NCI-H526 treated with DMSO at 0.1 percent for 48 hours (cell line): ENCODE measurements around the gene ZFPL1.
A peak's percentile ranks its signal among the peaks of the same experiment; 100 is the strongest.

Source experiments
- DNase-seq: peaks from one replicate; lab custom pipeline; 2025; lab: John Stamatoyannopoulos, UW

Gene ZFPL1

GRCh38 chr11:65059959-65060824 is 23.8 kb upstream of the ZFPL1 start:
- no peak for DNase-seq

DNA sequence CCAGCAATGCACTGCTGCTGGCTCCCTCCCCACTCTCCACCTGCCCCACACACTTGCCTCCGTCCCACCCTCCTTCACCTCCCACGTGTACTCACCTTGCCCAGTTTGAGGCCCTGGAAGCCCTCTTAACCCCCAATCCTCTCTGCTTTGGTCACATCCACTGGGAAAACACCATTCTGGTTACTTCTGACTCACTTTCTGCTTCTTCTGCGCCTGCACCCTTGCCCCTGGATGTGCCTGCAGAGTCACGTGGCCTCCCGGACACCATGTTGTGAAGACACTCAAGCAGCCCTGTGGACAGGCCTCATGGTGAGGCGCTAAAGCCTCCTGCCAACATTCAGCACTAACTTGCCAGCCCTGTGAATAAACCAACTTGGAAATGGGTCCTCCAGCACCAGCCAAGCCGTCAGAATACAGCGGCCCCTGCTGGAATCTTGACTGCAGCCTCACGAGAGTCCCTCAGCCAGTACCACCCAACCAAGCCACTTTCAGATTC is 23.1 kb upstream of the ZFPL1 start:
- DNase-seq = no peak

DNA sequence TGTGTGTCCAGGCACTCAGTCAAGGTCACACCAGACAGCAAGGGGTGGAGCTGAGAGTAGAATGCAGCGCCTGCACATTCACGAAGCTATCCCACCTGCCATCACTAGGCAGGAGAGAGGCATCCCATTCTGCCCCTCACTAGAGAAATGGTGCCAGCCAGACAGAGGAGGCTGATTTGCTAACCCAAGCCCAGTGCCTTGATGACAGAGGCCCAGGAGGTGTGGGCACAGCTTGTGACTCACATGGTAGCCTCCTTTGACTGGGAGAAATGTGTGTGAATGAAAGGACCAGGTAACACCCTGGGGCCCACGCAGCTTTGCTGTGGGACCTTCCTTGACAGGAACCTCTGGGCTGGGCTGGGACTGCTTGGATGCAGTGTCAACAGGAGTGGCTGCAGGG is 20.5 kb upstream of the ZFPL1 start:
- DNase-seq = no peak

DNA sequence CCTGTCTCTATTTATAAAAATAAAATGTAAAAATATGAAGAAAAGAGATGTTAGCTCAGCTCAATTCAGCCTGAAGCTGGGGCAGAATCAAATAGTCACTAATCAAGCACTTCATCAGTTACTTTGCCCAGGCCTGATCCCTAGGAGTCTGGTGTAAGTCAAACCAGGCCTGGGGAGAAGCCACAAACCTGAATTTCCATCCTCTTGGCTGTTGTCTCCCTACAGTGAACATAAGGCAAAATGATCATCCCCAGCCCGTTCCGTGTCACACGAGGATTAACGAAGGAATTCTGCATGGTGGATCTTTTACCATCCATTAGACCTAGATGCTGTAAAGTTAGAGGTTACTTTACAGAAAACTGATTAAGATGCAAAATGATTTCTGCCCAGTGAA is 19.2 kb upstream of the ZFPL1 start:
- DNase-seq = no peak

- DNase-seq = no peak
Observed at GRCh38 chr11:65065851-65066250, 18.2 kb upstream of the ZFPL1 start.

- no peak for DNase-seq
Observed at GRCh38 chr11:65066315-65066714, 17.7 kb upstream of the ZFPL1 start.

- DNase-seq = peak; percentile 6
Observed at GRCh38 chr11:65066805-65067291, 17.2 kb upstream of the ZFPL1 start.

GRCh38 chr11:65067446-65067845 is 16.6 kb upstream of the ZFPL1 start:
- DNase-seq = no peak

- no peak for DNase-seq
Observed at GRCh38 chr11:65069217-65069616, 14.8 kb upstream of the ZFPL1 start.

DNA sequence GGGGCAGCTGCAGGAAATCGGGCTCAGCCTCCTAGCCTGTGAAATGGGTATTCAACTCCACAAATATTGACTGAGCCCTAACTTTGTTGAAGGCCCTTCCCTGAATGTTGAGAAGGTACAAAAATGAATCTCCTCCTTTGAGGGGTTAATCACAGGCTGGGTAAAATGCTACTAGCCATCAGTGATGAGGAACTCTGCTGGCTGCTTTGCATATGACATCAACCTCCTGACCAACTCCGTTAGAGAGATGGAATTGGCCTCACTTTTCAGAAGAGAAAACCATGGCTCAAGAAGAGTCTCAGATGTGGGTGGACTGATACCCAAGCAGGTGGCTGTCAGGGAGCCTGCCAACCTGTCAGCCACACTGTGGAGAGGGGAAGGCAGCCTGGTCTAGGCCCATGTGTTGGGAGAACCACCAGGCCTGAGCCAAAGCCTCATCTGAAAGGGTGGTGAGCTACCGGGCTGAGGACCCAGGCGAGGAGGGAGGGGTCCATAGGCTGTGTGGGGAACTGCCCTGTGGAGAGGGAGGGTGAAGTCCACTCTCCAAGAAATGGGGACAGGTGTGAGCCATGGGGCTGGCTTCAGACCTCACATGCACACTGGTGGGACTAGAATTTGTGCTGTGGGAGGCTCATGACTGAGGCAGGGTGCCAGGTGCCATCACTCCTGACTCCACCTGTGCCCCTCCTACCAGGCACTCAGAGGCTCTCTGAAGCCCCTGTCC is 12.0 kb upstream of the ZFPL1 start:
- DNase-seq = no peak

DNA sequence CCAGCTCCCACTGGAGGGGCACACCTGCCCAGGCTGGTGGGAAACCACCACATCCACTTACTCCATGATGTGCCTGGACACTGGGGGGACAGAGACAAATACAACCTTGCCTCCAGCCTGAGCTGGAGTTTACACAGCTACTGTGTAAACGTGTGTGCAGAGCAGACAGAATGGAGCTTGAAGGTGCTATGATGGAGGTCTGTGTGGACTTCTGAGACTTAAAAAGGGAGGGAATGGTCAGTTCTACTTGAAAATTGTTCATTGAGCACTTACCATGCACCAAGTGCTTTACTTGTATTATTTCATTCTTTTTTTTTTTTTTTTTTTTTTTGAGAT is 11.4 kb upstream of the ZFPL1 start:
- no peak for DNase-seq

DNA sequence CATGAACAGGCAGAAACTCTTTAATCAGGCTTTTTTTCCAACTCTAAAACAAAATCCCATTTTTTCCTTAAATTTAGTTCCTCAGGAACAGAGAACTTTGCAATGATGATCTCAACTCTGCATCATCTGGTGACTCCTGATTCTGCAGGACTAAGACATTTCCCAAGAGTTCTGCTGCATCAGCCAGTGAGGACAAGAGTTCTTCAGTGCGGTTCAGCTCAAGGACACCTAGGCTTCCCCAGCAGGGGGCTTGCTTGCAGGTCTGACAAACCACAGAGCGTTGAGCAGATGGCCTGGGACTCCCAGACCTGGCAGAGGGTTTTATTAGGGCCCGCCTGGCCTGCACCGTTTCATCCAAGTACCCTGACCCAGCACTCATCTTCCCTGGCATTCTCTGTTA is 6.6 kb upstream of the ZFPL1 start:
- DNase-seq = no peak

- DNase-seq = peak; percentile 22
Observed at GRCh38 chr11:65078151-65078550, 5.9 kb upstream of the ZFPL1 start.

GRCh38 chr11:65078786-65079342 is 5.2 kb upstream of the ZFPL1 start:
- no peak for DNase-seq

- DNase-seq = no peak
Observed at GRCh38 chr11:65083134-65083833, 738 bp upstream of the ZFPL1 start.

DNA sequence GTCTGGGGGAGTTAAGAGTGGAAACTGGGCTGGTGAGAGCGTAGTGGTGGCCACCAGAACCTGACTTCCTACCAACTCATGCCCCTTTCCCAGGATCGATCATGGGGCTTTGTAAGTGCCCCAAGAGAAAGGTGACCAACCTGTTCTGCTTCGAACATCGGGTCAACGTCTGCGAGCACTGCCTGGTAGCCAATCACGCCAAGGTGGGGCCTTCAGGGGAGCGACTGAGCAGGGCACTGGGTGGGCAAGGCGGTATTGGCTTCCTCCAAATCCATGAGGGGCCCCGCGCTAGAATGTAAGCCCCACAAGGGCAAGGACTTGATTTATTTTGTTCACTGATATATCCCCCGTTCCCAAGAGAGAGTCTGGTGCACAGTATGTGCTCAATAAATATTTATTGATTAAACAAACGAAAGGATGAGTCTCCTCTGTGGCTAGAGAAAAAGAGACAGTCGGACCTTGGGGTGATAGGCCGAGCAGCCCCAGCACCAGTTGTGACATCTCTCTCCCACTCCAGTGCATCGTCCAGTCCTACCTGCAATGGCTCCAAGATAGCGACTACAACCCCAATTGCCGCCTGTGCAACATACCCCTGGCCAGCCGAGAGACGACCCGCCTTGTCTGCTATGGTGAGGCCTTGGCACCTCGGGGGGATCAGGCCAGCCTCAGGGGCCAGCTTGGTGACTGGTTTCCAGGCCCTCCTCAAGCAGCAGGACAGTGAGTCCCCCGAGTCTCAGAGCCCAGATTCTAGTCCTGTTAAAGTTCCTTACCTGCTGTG is 765 bp downstream of the ZFPL1 start:
- DNase-seq = no peak

DNA sequence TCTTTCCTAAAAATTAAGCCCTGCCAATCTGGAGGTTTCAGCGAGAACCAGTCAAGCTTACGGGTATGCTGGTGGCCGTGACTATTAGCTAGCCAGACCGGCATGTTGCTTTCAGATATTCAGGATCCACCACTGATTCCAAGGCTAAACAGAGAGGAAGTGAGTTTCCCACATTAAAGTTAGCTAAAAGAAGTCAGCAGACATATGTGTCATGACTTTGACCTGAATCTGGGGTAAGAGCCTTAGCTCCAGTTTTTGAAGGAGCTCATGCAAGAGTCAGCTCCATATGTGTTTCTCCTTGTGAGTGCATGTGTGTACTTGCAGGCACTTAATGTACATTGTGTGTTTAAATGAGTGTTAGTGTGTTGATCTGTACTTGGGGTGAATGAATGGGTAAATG is 1.4 kb downstream of the ZFPL1 start:
- DNase-seq = no peak

DNA sequence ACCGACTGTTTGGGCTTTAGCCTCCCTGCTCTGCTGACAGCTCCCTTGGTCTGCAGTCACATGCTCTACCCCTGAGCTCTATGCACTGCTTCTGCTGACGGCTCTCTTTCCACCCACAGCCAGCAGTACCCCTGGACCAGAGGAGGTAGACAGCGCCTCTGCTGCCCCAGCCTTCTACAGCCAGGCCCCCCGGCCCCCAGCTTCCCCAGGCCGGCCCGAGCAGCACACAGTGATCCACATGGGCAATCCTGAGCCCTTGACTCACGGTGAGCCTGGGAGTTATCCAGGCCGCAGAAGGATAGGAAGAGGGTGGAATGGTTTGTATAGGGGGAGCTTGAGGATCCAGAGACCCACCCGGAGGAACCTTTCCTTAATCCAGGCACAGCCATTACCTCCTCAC is 2.8 kb downstream of the ZFPL1 start:
- no peak for DNase-seq

DNA sequence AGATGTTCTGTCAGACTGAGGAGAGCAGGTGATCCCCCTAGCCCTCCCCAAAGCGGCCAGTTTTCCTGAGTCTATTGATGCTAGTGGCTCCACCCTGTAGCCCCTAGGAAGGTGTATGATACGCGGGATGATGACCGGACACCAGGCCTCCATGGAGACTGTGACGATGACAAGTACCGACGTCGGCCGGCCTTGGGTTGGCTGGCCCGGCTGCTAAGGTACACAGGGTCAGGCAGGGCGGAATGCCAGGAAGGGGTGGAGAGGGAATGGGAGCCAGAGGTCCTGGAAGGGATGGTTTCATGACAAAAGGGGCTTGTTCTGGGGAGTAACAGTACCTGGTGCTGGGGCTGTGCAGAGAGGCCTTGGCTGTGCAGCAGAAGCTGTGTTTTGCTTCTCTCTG is 3.2 kb downstream of the ZFPL1 start:
- no peak for DNase-seq

DNA sequence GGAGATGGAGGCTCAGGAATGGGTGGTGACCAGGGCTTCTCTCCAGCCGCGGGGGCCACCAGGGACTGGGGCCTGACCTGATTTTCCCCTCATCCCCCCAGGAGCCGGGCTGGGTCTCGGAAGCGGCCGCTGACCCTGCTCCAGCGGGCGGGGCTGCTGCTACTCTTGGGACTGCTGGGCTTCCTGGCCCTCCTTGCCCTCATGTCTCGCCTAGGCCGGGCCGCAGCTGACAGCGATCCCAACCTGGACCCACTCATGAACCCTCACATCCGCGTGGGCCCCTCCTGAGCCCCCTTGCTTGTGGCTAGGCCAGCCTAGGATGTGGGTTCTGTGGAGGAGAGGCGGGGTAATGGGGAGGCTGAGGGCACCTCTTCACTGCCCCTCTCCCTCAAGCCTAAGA is 3.8 kb downstream of the ZFPL1 start:
- DNase-seq = no peak

- no peak for DNase-seq
Observed at GRCh38 chr11:65089621-65090020, 5.6 kb downstream of the ZFPL1 start.

GRCh38 chr11:65090628-65091027 is 6.6 kb downstream of the ZFPL1 start:
- DNase-seq = no peak
